ENCODE results near the gene SPTBN4.
"Not testable (repeated sequence)": the region's sequence is repeated elsewhere in the genome, so short reads cannot be mapped to it uniquely, and the experiment has no call there.

Gene SPTBN4

GRCh38 chr19:40589591-40590429 is 123.0 kb downstream of the SPTBN4 start:
- TF ChIP-seq ZNF274 (IDR thresholded peaks at IDR 0.05; ENCODE audit: low read depth, low read length), result no peak
- no peak overlapping the region for H3K4me3 ChIP-seq (ENCODE audit: low read length)

GRCh38 chr19:40590464-40591265 is 123.9 kb downstream of the SPTBN4 start:
- no peak overlapping the region for H3K4me3 ChIP-seq (ENCODE audit: low read length)
- no peak for TF ChIP-seq ZNF274 (IDR thresholded peaks at IDR 0.05; ENCODE audit: low read depth, low read length)

GRCh38 chr19:40591724-40592123 is 124.9 kb downstream of the SPTBN4 start:
- H3K4me3 ChIP-seq (ENCODE audit: low read length), result not testable (repeated sequence)

GRCh38 chr19:40592170-40592569 is 125.4 kb downstream of the SPTBN4 start:
- no peak for TF ChIP-seq ZNF274 (IDR thresholded peaks at IDR 0.05; ENCODE audit: low read depth, low read length)
- no peak overlapping the region for H3K4me3 ChIP-seq (ENCODE audit: low read length)

- no peak for TF ChIP-seq ZNF274 (IDR thresholded peaks at IDR 0.05; ENCODE audit: low read depth, low read length)
- H3K4me3 ChIP-seq (ENCODE audit: low read length), result no peak overlapping the region
These were observed 127.5 kb downstream of the SPTBN4 start for GRCh38 chr19:40594255-40594654.

- H3K4me3 ChIP-seq (ENCODE audit: low read length), result no peak overlapping the region
- no peak for TF ChIP-seq ZNF274 (IDR thresholded peaks at IDR 0.05; ENCODE audit: low read depth, low read length)
These were observed 127.9 kb downstream of the SPTBN4 start for GRCh38 chr19:40594657-40595091.

- no peak overlapping the region for H3K4me3 ChIP-seq (ENCODE audit: low read length)
- TF ChIP-seq ZNF274 (IDR thresholded peaks at IDR 0.05; ENCODE audit: low read depth, low read length), result no peak
These were observed 130.0 kb downstream of the SPTBN4 start for GRCh38 chr19:40596608-40597328.

- no peak for TF ChIP-seq ZNF274 (IDR thresholded peaks at IDR 0.05; ENCODE audit: low read depth, low read length)
- no peak overlapping the region for H3K4me3 ChIP-seq (ENCODE audit: low read length)
These were observed 130.6 kb downstream of the SPTBN4 start for GRCh38 chr19:40597329-40597838.

- TF ChIP-seq ZNF274 (IDR thresholded peaks at IDR 0.05; ENCODE audit: low read depth, low read length), result no peak
- H3K4me3 ChIP-seq (ENCODE audit: low read length), result no peak overlapping the region
These were observed 131.5 kb downstream of the SPTBN4 start for GRCh38 chr19:40598121-40598917.

GRCh38 chr19:40598918-40599307 is 132.1 kb downstream of the SPTBN4 start:
- TF ChIP-seq ZNF274 (IDR thresholded peaks at IDR 0.05; ENCODE audit: low read depth, low read length), result no peak
- no peak overlapping the region for H3K4me3 ChIP-seq (ENCODE audit: low read length)

GRCh38 chr19:40599331-40599901 is 132.6 kb downstream of the SPTBN4 start:
- no peak overlapping the region for H3K4me3 ChIP-seq (ENCODE audit: low read length)
- no peak for TF ChIP-seq ZNF274 (IDR thresholded peaks at IDR 0.05; ENCODE audit: low read depth, low read length)

GRCh38 chr19:40599902-40600569 is 133.2 kb downstream of the SPTBN4 start:
- no peak for TF ChIP-seq ZNF274 (IDR thresholded peaks at IDR 0.05; ENCODE audit: low read depth, low read length)
- H3K4me3 ChIP-seq (ENCODE audit: low read length), result no peak overlapping the region

Measured in GM08714 (cell line).